Hepatocyte (in vitro differentiated cells): ENCODE results near the gene LEF1.

Experiments used
- EZH2 ChIP-seq: fragments of 200-600 bp; sonication (generic); IDR thresholded peaks from 2 replicates; pipeline ENCODE4 v1.6.1; 2016; ENCODE audit warnings: antibody characterized with exemption, mild to moderate bottlenecking, borderline replicate concordance
- EZH2phosphoT487 ChIP-seq: fragments of 200-600 bp; sonication (generic); IDR thresholded peaks from one replicate; pipeline ENCODE4 v1.6.1; 2018; ENCODE audit warnings: antibody characterized with exemption, mild to moderate bottlenecking, low read depth, moderate library complexity; ENCODE audit not compliant: unreplicated experiment, severe bottlenecking
- TF ChIP-seq, protein P1 (sequence below): fragments of 200-600 bp; sonication (generic); IDR thresholded peaks from 2 replicates; pipeline ENCODE4 v1.5.1; 2016; ENCODE audit warnings: antibody characterized with exemption, mild to moderate bottlenecking; ENCODE audit not compliant: poor library complexity

DNA sequence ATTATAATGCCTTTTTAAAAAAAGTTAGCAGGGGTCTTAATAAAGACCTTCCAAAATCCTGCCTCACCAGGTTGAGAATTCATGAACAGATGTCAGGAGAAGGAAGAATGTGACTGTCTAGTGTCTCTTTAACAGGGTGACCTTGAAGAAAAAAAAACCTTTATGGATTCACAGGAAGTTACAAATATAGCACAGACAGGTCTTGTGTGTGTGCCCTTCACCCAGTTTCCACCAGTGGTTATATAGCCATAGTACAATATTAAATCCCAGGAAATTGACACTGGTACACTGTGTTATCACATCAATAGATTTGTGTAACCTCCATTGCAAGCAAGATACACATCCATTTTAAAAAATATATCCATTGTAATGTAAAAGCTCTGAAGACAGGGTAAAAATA lies 135.4 kb downstream of the LEF1 start:
- TF ChIP-seq EZH2phosphoT487 (no peak), EZH2 (no peak)
- TF ChIP-seq, protein P1, sequence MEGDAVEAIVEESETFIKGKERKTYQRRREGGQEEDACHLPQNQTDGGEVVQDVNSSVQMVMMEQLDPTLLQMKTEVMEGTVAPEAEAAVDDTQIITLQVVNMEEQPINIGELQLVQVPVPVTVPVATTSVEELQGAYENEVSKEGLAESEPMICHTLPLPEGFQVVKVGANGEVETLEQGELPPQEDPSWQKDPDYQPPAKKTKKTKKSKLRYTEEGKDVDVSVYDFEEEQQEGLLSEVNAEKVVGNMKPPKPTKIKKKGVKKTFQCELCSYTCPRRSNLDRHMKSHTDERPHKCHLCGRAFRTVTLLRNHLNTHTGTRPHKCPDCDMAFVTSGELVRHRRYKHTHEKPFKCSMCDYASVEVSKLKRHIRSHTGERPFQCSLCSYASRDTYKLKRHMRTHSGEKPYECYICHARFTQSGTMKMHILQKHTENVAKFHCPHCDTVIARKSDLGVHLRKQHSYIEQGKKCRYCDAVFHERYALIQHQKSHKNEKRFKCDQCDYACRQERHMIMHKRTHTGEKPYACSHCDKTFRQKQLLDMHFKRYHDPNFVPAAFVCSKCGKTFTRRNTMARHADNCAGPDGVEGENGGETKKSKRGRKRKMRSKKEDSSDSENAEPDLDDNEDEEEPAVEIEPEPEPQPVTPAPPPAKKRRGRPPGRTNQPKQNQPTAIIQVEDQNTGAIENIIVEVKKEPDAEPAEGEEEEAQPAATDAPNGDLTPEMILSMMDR: no peak
